B cell (primary cell): ENCODE data around the gene RAI14. TPM values are rescaled to one million over a fixed set of nuclear protein-coding genes. Genes with fewer than 3 reads are reported as not detected.

Source experiments
- ATAC-seq: fragments of 200-7000 bp; cut with Tn5 transposase; one replicate; pipeline ENCODE4 v1.10.0; 2021; ENCODE audit warnings: low read depth, mild to moderate bottlenecking, moderate number of reproducible peaks, moderate library complexity
- CTCF ChIA-PET: fragments of 350-600 bp; sonication (Branson Sonifier 250); formaldehyde crosslinking; loops from one replicate; lab custom pipeline; 2021; ENCODE audit warnings: antibody characterized with exemption, inconsistent platforms; lab: Charles Lee
- POLR2A ChIA-PET: fragments of 350-600 bp; sonication (Branson Sonifier 250); formaldehyde crosslinking; loops from one replicate; lab custom pipeline; 2021; ENCODE audit warnings: antibody characterized with exemption; lab: Charles Lee
- DNase-seq: peaks from one replicate; pipeline ENCODE4 v3.0.0; 2013
- H2AFZ ChIP-seq: 2 replicates; pipeline ENCODE4 v1.6.1; 2012; ENCODE audit warnings: mild to moderate bottlenecking, low read depth, low read length; ENCODE audit not compliant: insufficient read depth, poor library complexity, severe bottlenecking
- H3K27ac ChIP-seq, 2 donors: 1 replicate in 1 of 2; 2 replicates in 1 of 2; pipeline ENCODE4 v1.5.1; 2012 to 2013; ENCODE audit warnings: low read length in 2 of 2, mild to moderate bottlenecking in 2 of 2, moderate library complexity in 1 of 2
- H3K27me3 ChIP-seq, 4 experiments: fragments of 200-600 bp in 1 of 4; sonication (generic) in 1 of 4; replicated peaks in 1 of 4; 1 replicate in 2 of 4; 2 replicates in 2 of 4; pipeline versions ENCODE4 v1.6.1 to v1.7.0; 2013 to 2016; ENCODE audit warnings: low read length in 3 of 4, mild to moderate bottlenecking in 2 of 4, mixed read lengths in 1 of 4, moderate library complexity in 1 of 4; ENCODE audit not compliant: insufficient read depth in 4 of 4, control insufficient read depth in 3 of 4; ENCODE audit errors: control extremely low read depth in 1 of 4
- H3K36me3 ChIP-seq, 2 experiments: replicated peaks in 1 of 2; 1 replicate in 1 of 2; 2 replicates in 1 of 2; pipeline versions ENCODE4 v1.6.1 to v1.7.1; 2013; ENCODE audit warnings: low read length in 1 of 2; ENCODE audit not compliant: insufficient read depth in 2 of 2, control insufficient read depth in 1 of 2; ENCODE audit errors: control extremely low read depth in 1 of 2, extremely low read depth in 1 of 2
- H3K4me1 ChIP-seq, 2 donors: fragments of 200-600 bp in 1 of 2; sonication (generic) in 1 of 2; 1 replicate in 1 of 2; 2 replicates in 1 of 2; pipeline versions ENCODE4 v1.5.1 to v1.6.1; 2013 to 2017; ENCODE audit warnings: low read length in 2 of 2; ENCODE audit not compliant: control insufficient read depth in 2 of 2, insufficient read depth in 2 of 2
- H3K4me2 ChIP-seq: replicated peaks from 2 replicates; pipeline ENCODE3; 2012; ENCODE audit warnings: mild to moderate bottlenecking, low read depth, low read length; ENCODE audit not compliant: poor library complexity, severe bottlenecking
- H3K4me3 ChIP-seq, 5 experiments: fragments of 200-600 bp in 1 of 5; sonication (generic) in 1 of 5; 1 replicate in 3 of 5; 2 replicates in 2 of 5; pipeline versions ENCODE4 v1.5.1 to v1.7.0; 2011 to 2016; ENCODE audit warnings: low read length in 4 of 5, mild to moderate bottlenecking in 4 of 5, low read depth in 2 of 5, control low read depth in 1 of 5, moderate library complexity in 1 of 5; ENCODE audit not compliant: insufficient read depth in 1 of 5; ENCODE audit errors: control extremely low read depth in 1 of 5, extremely low read depth in 1 of 5
- H3K79me2 ChIP-seq: fragments of 200-600 bp; sonication (generic); one replicate; pipeline ENCODE4 v1.6.0; 2016; ENCODE audit warnings: low read length; ENCODE audit not compliant: control insufficient read depth, insufficient read depth
- H3K9ac ChIP-seq: fragments of 200-600 bp; sonication (generic); 2 replicates; pipeline ENCODE4 v1.6.1; 2017; ENCODE audit warnings: mild to moderate bottlenecking, low read length, moderate library complexity
- H3K9me3 ChIP-seq, 3 donors: one replicate each; pipeline versions ENCODE4 v1.6.1 to v1.7.1; 2013; ENCODE audit warnings: low read length in 2 of 3; ENCODE audit not compliant: control insufficient read depth in 2 of 3, insufficient read depth in 1 of 3; ENCODE audit errors: control extremely low read depth in 1 of 3
- H4K20me1 ChIP-seq: 2 replicates; pipeline ENCODE4 v1.6.0; 2012; ENCODE audit warnings: mild to moderate bottlenecking, low read length; ENCODE audit not compliant: insufficient read depth, control insufficient read depth, poor library complexity, severe bottlenecking
- H3K27ac Mint-ChIP-seq: one replicate; pipeline ENCODE4 v1.8.0; 2021; ENCODE audit warnings: mixed read lengths
- H3K27me3 Mint-ChIP-seq: one replicate; pipeline ENCODE4 v1.8.0; 2021; ENCODE audit warnings: mixed read lengths
- H3K4me1 Mint-ChIP-seq: one replicate; pipeline ENCODE4 v1.8.0; 2021; ENCODE audit warnings: mixed read lengths
- H3K4me3 Mint-ChIP-seq: one replicate; pipeline ENCODE4 v1.8.0; 2021; ENCODE audit warnings: mixed read lengths
- H3K9me3 Mint-ChIP-seq: one replicate; pipeline ENCODE4 v1.8.0; 2022; ENCODE audit warnings: mixed read lengths; ENCODE audit not compliant: insufficient read depth
- CTCF ChIP-seq: fragments of 200-600 bp; IDR thresholded peaks from one replicate; pipeline ENCODE4 v1.8.0; 2022; ENCODE audit warnings: antibody characterized with exemption, mild to moderate bottlenecking
- EZH2 ChIP-seq: IDR thresholded peaks from 2 replicates; pipeline ENCODE4 v1.6.1; 2012; ENCODE audit warnings: borderline replicate concordance, low read depth, mild to moderate bottlenecking, moderate library complexity, low read length; ENCODE audit not compliant: insufficient read depth, poor library complexity, severe bottlenecking
- WGBS: methylation state at CpG from one replicate; pipeline ENCODE4 v1.1.5; 2013; ENCODE audit warnings: missing lambda C conversion rate; ENCODE audit not compliant: insufficient coverage; 5-methylcytosine and 5-hydroxymethylcytosine counted together
- intact Hi-C: fragments of 100-400 bp; cut with micrococcal nuclease; formaldehyde crosslinking; loops from one replicate; pipeline ENCODE4 v1.10.0; 2022
- polyA plus RNA-seq: library from polyadenylated mRNA; depleted of rRNA; stranded (reverse); fragments of >200 nt; gene quantifications from 2 replicates; pipeline ENCODE4 v1.2.3, GENCODE V29; 2012
- total RNA-seq, 2 donors: library from RNA; stranded (reverse); fragments of 120-200 nt in 1 of 2; gene quantifications; 1 replicate in 1 of 2; 2 replicates in 1 of 2; pipeline versions ENCODE4 v1.2.3 to v1.2.4, GENCODE V29; 2013 to 2022

The RAI14 gene
- total and polyA plus RNA-seq, 2 donors (not counting 1 experiment from before 2014, with no cell fraction given), result 0.55 to 1.9 TPM

- no peak for DNase-seq
- Histone ChIP-seq H2AFZ (no peak overlapping the region), H3K27ac (no peak overlapping the region), H3K9me3 (no peaks in the 10 kb centered on the region), H3K4me1 (peaks cover 0 to 5% of the 10 kb centered on the region in 2 donors), H3K4me3 (no peak overlapping the region), H4K20me1 (no peaks in the 10 kb centered on the region), H3K4me2 (no peak overlapping the region), H3K79me2 (no peaks in the 10 kb centered on the region), H3K36me3 (no peaks in the 10 kb centered on the region), H3K27me3 (no peaks in the 10 kb centered on the region), H3K9ac (no peak overlapping the region)
- Mint-ChIP-seq H3K4me3 (no peak overlapping the region), H3K4me1 (peaks cover 8% of the 10 kb centered on the region), H3K27ac (no peak overlapping the region), H3K27me3 (no peaks in the 10 kb centered on the region), H3K9me3 (no peaks in the 10 kb centered on the region)
- intact Hi-C loops, result no loop called here
- 86% methylated on average over 1 of the region's 2 CpGs for WGBS
- ChIA-PET POLR2A (no interaction called here), CTCF (interaction anchor here (1.4 kb wide), 1 partner anchor 10 kb away, joined by 3 read pairs; no protein-coding TSS in a partner anchor)
- no peak for ATAC-seq
- TF ChIP-seq CTCF (no peak), EZH2 (no peak)
These were observed 202.7 kb downstream of the RAI14 start for GRCh38 chr5:34858790-34859189.

DNA sequence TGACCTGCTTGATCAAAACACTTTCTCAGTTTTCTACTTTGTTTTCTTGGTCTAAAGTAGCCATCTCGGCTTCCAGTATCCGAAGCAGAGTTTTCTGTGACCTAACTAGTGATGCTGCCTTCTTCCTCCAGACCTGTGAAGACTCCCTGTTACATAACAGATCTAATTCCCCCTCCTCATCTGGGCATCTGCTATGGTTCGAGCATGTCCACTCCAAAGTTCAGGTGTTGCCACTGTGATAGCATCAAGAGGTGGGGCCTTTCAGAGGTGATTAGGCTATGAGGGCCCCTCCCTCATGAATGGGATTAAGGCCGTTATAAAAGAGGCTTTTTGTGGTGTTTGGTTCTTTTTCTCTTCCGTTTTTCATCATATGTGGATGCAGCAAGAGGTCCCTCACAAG is 203.1 kb downstream of the RAI14 start:
- intact Hi-C loops, result no loop called here
- no peak overlapping the region for H3K4me3 Mint-ChIP-seq
- ATAC-seq, result no peak
- TF ChIP-seq CTCF (no peak), EZH2 (no peak)
- H3K36me3 ChIP-seq, result no peaks in the 10 kb centered on the region
- H4K20me1 ChIP-seq, result no peaks in the 10 kb centered on the region
- CTCF ChIA-PET, result interaction anchor here (1.4 kb wide), 1 partner anchor 10 kb away, joined by 3 read pairs; no protein-coding TSS in a partner anchor
- H3K27me3 Mint-ChIP-seq, result no peaks in the 10 kb centered on the region
- H3K4me1 Mint-ChIP-seq, result peaks cover 6% of the 10 kb centered on the region
- no peak overlapping the region for H2AFZ ChIP-seq
- POLR2A ChIA-PET, result no interaction called here
- no peaks in the 10 kb centered on the region for H3K9me3 ChIP-seq
- H3K4me1 ChIP-seq, result peaks cover 0 to 5% of the 10 kb centered on the region in 2 donors
- H3K9ac ChIP-seq, result no peak overlapping the region
- no peaks in the 10 kb centered on the region for H3K9me3 Mint-ChIP-seq
- H3K27ac Mint-ChIP-seq, result no peak overlapping the region
- H3K27me3 ChIP-seq, result no peaks in the 10 kb centered on the region
- H3K4me2 ChIP-seq, result no peak overlapping the region
- H3K27ac ChIP-seq, result no peak overlapping the region
- no peaks in the 10 kb centered on the region for H3K79me2 ChIP-seq
- WGBS, result no CpG with 5 or more reads among the region's 5 CpGs
- no peak overlapping the region for H3K4me3 ChIP-seq
- DNase-seq, result no peak
